Panc1 (cell line): ENCODE results near the gene APBB2. TPM values are rescaled to one million over a fixed set of nuclear protein-coding genes. Genes with fewer than 3 reads are reported as not detected.

Experiments
- ATAC-seq: fragments of 200-7000 bp; cut with Tn5 transposase; 2 replicates; pipeline ENCODE4 v1.9.1; 2020; ENCODE audit warnings: mild to moderate bottlenecking, moderate library complexity
- BruUV-seq: library from RNA; stranded (reverse); fragments of 400-500 nt; replicated peaks from 2 replicates; lab custom pipeline; 2021; lab: Mats Ljungman, UMichigan
- CTCF ChIA-PET: fragments of 300-600 bp; sonication (Branson Sonifier 250); formaldehyde crosslinking; loops from one replicate; lab custom pipeline; 2022; ENCODE audit warnings: antibody characterized with exemption; lab: Charles Lee
- POLR2A ChIA-PET: fragments of 300-600 bp; sonication (Branson Sonifier 250); formaldehyde crosslinking; loops from one replicate; lab custom pipeline; 2022; ENCODE audit warnings: antibody characterized with exemption; lab: Charles Lee
- DNase-seq: peaks from one replicate; pipeline ENCODE4 v3.0.0-alpha.2; 2010; ENCODE audit warnings: low read depth, low spot score
- H3K27ac ChIP-seq: 2 replicates; pipeline ENCODE4 v1.5.1; 2011; ENCODE audit warnings: mild to moderate bottlenecking, low read length, inconsistent platforms
- H3K27me3 ChIP-seq: fragments of 200-500 bp; sonication (Bioruptor generic); 2 replicates; pipeline ENCODE4 v1.6.0; 2014; ENCODE audit warnings: low read length, inconsistent platforms; ENCODE audit not compliant: control insufficient read depth, insufficient read depth
- H3K36me3 ChIP-seq: fragments of 200-500 bp; sonication (Bioruptor generic); 2 replicates; pipeline ENCODE4 v1.5.1; 2014; ENCODE audit warnings: inconsistent platforms, mild to moderate bottlenecking, low read length, moderate library complexity; ENCODE audit not compliant: control insufficient read depth, insufficient read depth
- H3K4me1 ChIP-seq: 2 replicates; pipeline ENCODE4 v1.5.1; 2011; ENCODE audit warnings: inconsistent platforms, mild to moderate bottlenecking, low read length, moderate library complexity; ENCODE audit not compliant: control insufficient read depth, insufficient read depth
- H3K4me3 ChIP-seq, 2 experiments: 2 replicates each; pipeline ENCODE4 v1.5.1; 2011 to 2012; ENCODE audit warnings: low read depth in 2 of 2, low read length in 2 of 2, mild to moderate bottlenecking in 2 of 2, inconsistent platforms in 1 of 2, moderate library complexity in 1 of 2
- H3K9me3 ChIP-seq: fragments of 200-500 bp; sonication (Bioruptor generic); 2 replicates; pipeline ENCODE4 v1.5.1; 2014; ENCODE audit warnings: low read depth, mild to moderate bottlenecking, inconsistent platforms, low read length, moderate library complexity; ENCODE audit not compliant: control insufficient read depth, insufficient read depth
- CTCF ChIP-seq: fragments of 450-650 bp; IDR thresholded peaks from 2 replicates; pipeline ENCODE4 v1.5.1; 2017; ENCODE audit warnings: mild to moderate bottlenecking
- POLR2AphosphoS5 ChIP-seq: IDR thresholded peaks from 2 replicates; pipeline ENCODE4 v1.6.1; 2012; ENCODE audit warnings: mild to moderate bottlenecking, low read depth, low read length, moderate library complexity
- REST ChIP-seq, 2 experiments: IDR thresholded peaks; 2 replicates each; pipeline ENCODE4 v1.6.1; 2011 to 2012; ENCODE audit warnings: low read depth in 2 of 2, control low read depth in 1 of 2, low read length in 1 of 2, mild to moderate bottlenecking in 1 of 2, moderate library complexity in 1 of 2; ENCODE audit not compliant: insufficient read depth in 1 of 2
- SIN3A ChIP-seq: IDR thresholded peaks from 2 replicates; pipeline ENCODE4 v1.6.1; 2012; ENCODE audit warnings: low read depth, mild to moderate bottlenecking, low read length, moderate library complexity, borderline replicate concordance; ENCODE audit not compliant: insufficient read depth
- TCF7L2 ChIP-seq: IDR thresholded peaks from 2 replicates; pipeline ENCODE4 v1.6.1; 2011; ENCODE audit warnings: mild to moderate bottlenecking, low read depth, low read length, inconsistent platforms
- in situ Hi-C: cut with HindIII; loops from 2 replicates; pipeline ENCODE4 v1.10.0; 2016; ENCODE audit warnings: low sequenced_read_pairs, low pct_unique_long_range_greater_than_20kb
- intact Hi-C: fragments of 100-400 bp; cut with micrococcal nuclease; formaldehyde crosslinking; loops from one replicate; pipeline ENCODE4 v1.10.0; 2022; ENCODE audit not compliant: unreplicated experiment
- total RNA-seq: library from RNA; stranded (reverse); gene quantifications from one replicate; pipeline ENCODE4 v1.2.1, GENCODE V29; 2021; ENCODE audit not compliant: unreplicated experiment

Gene APBB2
- total RNA-seq, 1 experiment from 2014 or later: 27.1 TPM

- POLR2A ChIA-PET: interaction anchor here (0.6 to 0.7 kb wide), 2 partner anchors 290 to 318 kb away, joined by 3 to 4 read pairs; no protein-coding TSS in a partner anchor
- Histone ChIP-seq H3K27me3 (no peaks in the 10 kb centered on the region), H3K36me3 (peaks cover under 1% of the 10 kb centered on the region; the same call in 1 of the 2 replicates), H3K4me3 (no peak overlapping the region), H3K4me1 (peaks cover 17% of the 10 kb centered on the region), H3K9me3 (no peaks in the 10 kb centered on the region), H3K27ac (no peak overlapping the region)
- TF ChIP-seq TCF7L2: no peak
- TF ChIP-seq CTCF: no peak
- no peak for TF ChIP-seq SIN3A
- TF ChIP-seq REST (IDR thresholded peaks at IDR 0.05; ENCODE audit: insufficient read depth in 1 of 2, low read depth in 2 of 2, low read length in 1 of 2): no peak
- TF ChIP-seq POLR2AphosphoS5: no peak
- CTCF ChIA-PET: no interaction called here
- intact Hi-C loops (no loop called here), in situ Hi-C loops (no loop called here)
- DNase-seq (no peak), ATAC-seq (no peak)
- BruUV-seq: no TSS peak
Measured at GRCh38 chr4:41218703-41219102, 4.4 kb upstream of the APBB2 start.

- ChIA-PET CTCF (interaction anchor here (0.6 kb wide), 1 partner anchor 289 kb away, joined by 6 read pairs; no protein-coding TSS in a partner anchor), POLR2A (no interaction called here)
- no TSS peak for BruUV-seq
- no peaks in the 10 kb centered on the region for H3K9me3 ChIP-seq
- ATAC-seq: no peak
- H3K27me3 ChIP-seq: no peaks in the 10 kb centered on the region
- intact Hi-C loops (no loop called here), in situ Hi-C loops (no loop called here)
- peaks cover 17% of the 10 kb centered on the region for H3K4me1 ChIP-seq
- peak overlapping the region; percentile 97 for H3K27ac ChIP-seq
- peaks cover 4% of the 10 kb centered on the region; the same call in 1 of the 2 replicates for H3K36me3 ChIP-seq
- DNase-seq: no peak
- H3K4me3 ChIP-seq: no peak overlapping the region
- TF ChIP-seq TCF7L2 (no peak), CTCF (no peak), POLR2AphosphoS5 (no peak)
Measured at GRCh38 chr4:41217374-41217773, 3.0 kb upstream of the APBB2 start.
